Stimulated activated CD8-positive, alpha-beta memory T cell treated with anti-CD3 and anti-CD28 coated beads, Interleukin-12 subunit alpha, Interleukin-12 subunit beta, amount 100 ng/mL, for 4 hours (primary cell): ENCODE data around the gene OR12D1.
"Not testable (repeated sequence)": the region's sequence is repeated elsewhere in the genome, so short reads cannot be mapped to it uniquely, and the experiment has no call there.

Experiments
- DNase-seq: peaks from one replicate; pipeline ENCODE4 v3.0.0-alpha.2; 2020; ENCODE audit warnings: low read depth

The OR12D1 gene

DNA sequence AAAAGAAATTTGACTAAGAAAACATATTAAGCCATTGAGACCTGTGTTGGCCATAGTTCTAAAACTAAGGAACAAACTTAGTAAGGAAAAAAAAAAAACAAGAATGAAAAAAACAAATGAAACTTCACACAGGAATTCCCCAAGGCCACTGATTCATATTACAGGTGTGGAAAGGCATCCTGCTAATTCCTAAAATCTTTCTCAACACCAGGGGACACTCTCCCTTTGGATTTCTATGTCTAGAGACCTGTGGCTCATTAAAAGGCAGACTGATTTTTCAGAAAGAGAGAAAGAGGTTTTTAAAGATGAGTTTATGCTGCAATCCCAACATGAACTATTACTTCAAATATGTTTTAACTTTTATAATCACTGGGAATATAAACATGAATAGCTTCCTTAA lies at the start of gene OR12D1:
Gene OR12D1, plus strand, starts transcription at position 341 of the 400 bp plus-strand sequence.
- DNase-seq = no peak

DNA sequence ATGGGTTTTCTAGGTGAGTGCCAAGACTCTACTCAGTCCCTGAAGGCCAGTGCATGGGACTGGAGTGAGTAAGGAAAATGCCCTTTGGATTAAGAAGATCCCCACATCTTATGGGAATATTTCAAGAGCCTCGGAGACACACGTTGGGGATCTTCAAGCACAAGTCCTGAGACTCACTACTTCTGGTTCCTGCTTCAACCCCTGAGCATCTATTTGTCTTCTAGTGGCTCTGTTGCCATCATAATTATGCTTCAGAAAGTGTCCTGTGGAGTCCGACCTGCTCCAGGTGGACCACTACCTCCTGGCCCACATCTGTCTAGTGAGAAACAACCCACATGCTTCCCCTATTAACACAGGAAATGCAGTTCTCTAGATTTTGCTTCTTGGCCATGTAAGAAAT lies 46.0 kb upstream of the OR12D1 start, which contains the start of gene OR5V1:
Gene OR5V1, minus strand, starts transcription at position 101 of the 400 bp plus-strand sequence. CDS start 12,670 bp downstream, outside the sequence.
- DNase-seq = no peak

DNA sequence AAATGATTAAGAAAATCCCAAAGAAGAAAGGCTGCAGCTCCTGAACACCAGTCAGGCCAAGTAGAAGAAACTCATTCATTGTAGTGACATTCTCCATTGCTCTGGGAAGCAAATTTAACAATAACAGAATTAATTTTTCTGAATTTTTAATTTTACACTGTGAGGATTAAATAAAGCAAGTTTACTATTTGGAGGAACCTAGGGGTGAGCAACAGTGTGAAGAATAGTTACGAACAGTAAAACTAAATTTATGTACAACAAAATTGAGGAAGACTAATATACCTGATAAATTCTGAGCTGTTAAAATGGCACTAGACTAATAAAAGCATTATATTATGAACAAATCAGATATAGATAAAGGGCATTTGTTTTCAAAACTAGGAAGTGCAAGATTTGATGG lies 39.5 kb upstream of the OR12D1 start, which contains the start of gene OR12D3:
Gene OR12D3, minus strand, starts transcription at position 101 of the 400 bp plus-strand sequence. Its CDS starts 4 bp downstream, at position 97.
- DNase-seq = no peak

GRCh38 chr6:29376003-29376402 lies 38.7 kb upstream of the OR12D1 start:
- DNase-seq = no peak

DNA sequence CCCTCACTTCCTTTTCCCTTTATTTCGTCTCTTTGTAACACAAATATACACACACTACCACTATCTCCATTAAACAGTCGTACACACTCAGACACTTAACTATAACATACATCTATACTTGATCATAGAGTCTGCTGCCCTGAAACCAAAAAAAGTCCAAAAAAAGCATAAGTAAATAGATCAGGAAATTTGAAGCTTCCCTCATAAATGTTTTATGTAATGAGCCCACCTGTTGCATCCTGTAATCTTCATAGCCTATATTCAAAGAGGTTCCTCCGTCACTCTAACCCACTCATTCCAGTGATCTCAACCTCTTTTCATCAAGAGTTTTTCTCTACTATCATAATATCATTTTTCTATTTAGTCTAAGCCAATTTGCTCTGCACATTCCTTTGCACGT lies 26.2 kb upstream of the OR12D1 start:
- DNase-seq = no peak

- DNase-seq = no peak
Measured at GRCh38 chr6:29395331-29395730, 19.4 kb upstream of the OR12D1 start, which contains the start of gene OR12D2. Gene OR12D2, plus strand, starts transcription at chr6:29395631. Its CDS starts 1,069 bp downstream, at chr6:29396700.

- no peak for DNase-seq
Measured at GRCh38 chr6:29399525-29399924, 15.2 kb upstream of the OR12D1 start.

GRCh38 chr6:29403801-29404200 lies 10.9 kb upstream of the OR12D1 start:
- DNase-seq = no peak

DNA sequence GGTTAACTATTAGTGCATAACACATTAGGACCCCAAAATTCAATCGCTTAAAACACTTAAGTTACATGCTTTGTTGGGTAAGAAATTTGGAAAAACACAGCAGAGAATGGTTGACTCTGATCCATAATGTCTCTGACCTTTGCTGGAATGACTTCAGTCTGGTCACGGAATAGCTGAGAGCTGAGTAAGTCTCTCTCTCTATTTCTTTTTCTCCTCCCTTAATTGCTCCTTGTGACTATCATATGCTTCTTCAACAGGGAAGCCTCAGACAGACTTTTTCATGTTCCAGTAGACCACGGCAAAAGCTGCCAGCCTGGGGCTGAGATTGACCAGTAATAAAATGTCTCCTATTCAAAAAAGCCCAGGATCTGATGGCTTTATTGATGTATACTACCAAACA lies 4.8 kb downstream of the OR12D1 start:
- no peak for DNase-seq

DNA sequence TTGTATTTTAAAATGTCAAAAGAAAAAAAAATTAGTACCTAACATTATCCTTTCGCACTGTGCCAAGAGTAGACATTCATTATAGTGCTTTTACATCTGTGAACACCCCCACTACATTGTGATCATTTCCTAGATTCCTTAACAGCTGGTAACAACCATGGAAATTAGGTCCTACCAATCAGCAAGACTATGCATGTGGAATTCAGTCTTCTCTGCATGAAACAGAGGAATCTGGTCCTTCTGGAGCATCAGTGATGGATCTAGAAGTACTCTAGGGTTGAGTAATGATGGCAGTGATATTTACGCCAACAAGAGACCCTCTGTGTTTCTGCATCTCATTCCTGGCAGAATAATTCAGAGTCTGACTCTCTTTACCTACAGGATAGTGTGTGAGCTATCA lies 9.4 kb downstream of the OR12D1 start:
- DNase-seq = no peak

DNA sequence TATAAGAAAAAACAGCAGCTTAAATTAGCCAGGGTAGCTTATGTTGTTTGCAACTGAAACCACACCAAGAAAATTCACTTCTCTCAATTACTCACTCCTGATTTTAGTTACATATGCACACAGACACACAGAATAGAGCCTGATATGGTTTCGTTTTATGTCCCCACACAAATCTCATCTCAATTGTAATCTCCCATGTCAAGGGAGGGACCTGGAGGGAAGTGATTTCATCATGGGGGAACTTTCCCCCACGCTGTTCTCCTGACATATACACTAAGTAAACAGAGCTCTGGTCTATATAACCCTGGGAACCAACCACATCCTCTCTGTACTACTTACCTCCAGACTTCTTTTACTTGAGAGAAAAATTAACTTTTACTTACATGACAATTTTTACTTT lies 9.8 kb downstream of the OR12D1 start:
- no peak for DNase-seq

GRCh38 chr6:29425075-29425474 lies 10.3 kb downstream of the OR12D1 start:
- no peak for DNase-seq

- no peak for DNase-seq
Measured at GRCh38 chr6:29426654-29427053, 11.9 kb downstream of the OR12D1 start.

DNA sequence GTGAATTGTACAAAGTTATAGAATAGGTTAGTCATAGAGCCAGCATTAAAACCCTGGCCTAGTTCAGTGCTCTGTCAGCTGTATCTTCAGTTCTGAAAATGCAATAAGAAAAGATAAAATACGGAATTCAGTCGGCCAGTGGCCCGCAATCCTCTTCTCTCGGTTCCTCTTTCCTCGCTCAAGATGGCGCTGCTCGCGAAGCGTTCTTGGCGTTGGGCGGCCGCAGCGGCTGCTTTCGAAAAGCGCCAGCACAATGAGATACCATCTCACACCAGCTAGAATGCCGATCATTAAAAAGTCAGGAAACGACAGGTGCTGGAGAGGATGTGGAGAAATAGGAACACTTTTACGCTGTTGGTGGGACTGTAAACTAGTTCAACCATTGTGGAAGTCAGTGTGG lies 22.0 kb downstream of the OR12D1 start:
- not testable (repeated sequence) for DNase-seq

DNA sequence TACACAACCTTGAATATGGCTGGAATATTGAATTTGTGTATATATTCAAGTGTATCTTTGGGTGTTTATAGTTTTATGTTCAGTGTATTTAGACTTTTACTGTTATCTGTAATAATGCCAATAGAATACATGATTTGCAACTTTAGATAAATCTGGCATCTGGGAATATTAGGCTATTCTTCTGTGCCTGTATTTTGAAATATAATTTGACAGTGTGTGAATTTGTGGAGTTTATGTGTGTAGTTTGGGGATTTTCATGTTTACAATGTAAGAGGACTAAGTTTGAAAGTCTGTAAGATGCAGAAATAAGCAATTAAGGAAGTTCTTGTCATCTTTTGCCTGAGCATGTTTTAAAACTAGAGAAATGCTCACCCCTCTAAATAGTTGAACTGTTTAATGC lies 24.3 kb downstream of the OR12D1 start, which contains the start of gene OR10C1:
Gene OR10C1, plus strand, starts transcription at position 301 of the 400 bp plus-strand sequence. CDS start 710 bp downstream, outside the sequence.
- DNase-seq = no peak

- no peak for DNase-seq
Measured at GRCh38 chr6:29442719-29443118, 28.0 kb downstream of the OR12D1 start.

GRCh38 chr6:29444031-29444430 lies 29.3 kb downstream of the OR12D1 start:
- not testable (repeated sequence) for DNase-seq

- DNase-seq = no peak
Measured at GRCh38 chr6:29447670-29448069, 32.9 kb downstream of the OR12D1 start.

GRCh38 chr6:29451471-29452193 lies 36.9 kb downstream of the OR12D1 start:
- DNase-seq = no peak

DNA sequence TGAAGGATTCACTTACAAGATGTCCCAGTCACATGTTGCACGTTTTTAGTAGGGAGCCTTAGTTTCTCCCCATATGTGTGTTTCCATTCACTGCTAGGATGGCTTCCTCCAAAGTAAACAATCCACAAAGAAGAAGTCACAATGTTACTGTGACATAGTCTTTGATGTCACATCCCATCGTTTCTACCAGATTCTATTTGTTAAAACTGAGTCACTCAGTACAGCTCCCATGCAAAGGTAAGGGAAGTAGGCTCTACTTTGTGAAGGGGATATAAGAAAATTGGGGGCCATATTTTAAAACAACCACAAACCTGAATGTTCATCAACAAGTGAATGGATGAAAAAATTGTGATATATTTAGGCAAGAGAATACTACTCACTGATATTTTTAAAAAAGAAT lies 42.2 kb downstream of the OR12D1 start, which contains the start of the genes OR11A1 and OR2H1:
Gene OR11A1, minus strand, starts transcription at position 101 of the 400 bp plus-strand sequence. CDS start 29,430 bp downstream, outside the sequence.
Gene OR2H1, plus strand, starts transcription at position 185 of the 400 bp plus-strand sequence. CDS start 4,615 bp downstream, outside the sequence.
- no peak for DNase-seq

DNA sequence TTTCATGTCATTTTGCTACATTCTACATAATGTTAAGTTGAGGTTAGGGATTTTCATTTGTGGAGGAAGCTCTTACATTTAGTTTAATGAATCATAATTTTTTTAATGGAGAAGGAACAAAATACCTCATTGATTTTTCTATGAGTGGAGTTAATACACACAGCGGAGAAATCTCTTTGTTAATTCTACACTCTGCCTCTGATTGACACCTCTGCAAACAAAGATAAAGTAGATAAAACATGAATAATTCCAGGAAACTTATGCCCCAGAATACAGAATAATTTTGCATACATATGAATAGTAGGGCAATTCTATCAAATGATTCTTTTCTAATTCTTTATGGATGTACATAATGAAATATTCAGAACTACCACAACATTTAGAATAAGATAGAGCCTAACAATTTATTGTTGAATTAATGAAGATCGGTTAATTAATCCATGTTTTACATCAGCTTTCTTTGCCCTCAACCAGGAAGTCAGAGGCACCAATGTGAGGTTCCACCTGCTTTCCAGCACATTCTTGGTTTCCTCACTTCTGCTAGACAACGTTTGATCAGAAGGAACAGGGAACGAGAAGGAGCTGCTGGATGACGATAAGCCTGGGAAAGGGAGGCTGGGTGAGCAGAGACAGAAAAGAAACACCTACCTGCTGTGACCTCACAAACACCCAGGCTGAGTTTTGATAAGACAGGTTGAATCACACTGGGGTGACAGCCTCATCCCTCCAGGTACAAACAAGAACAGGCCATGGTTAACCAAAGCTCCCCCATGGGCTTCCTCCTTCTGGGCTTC lies 46.5 kb downstream of the OR12D1 start:
- no peak for DNase-seq

DNA sequence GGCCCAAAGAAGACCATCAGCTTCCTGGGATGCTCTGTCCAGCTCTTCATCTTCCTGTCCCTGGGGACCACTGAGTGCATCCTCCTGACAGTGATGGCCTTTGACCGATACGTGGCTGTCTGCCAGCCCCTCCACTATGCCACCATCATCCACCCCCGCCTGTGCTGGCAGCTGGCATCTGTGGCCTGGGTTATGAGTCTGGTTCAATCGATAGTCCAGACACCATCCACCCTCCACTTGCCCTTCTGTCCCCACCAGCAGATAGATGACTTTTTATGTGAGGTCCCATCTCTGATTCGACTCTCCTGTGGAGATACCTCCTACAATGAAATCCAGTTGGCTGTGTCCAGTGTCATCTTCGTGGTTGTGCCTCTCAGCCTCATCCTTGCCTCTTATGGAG lies 47.3 kb downstream of the OR12D1 start:
- DNase-seq = no peak

DNA sequence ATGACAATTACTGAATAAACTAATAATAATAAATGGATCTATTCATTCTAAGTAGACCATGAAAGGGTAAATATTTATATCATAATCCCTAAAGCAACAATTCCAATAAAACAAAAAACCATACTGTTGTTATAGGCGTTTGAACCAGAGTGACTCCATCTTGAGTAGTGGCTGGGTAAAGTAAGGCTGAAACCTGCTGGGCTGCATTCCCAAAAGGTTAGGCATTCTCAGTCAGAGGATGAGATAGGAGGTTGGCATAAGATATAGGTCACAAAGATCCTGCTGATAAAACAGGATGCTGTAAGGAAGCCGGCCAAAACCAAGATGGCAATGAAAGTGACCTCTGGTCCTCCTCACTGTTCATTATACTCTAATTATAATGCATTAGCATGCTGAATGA lies 50.6 kb downstream of the OR12D1 start:
- DNase-seq = no peak
